Calu3 (cell line): ENCODE data around the gene LGI4. TPM values are rescaled to one million over a fixed set of nuclear protein-coding genes. Genes with fewer than 3 reads are reported as not detected.

ENCODE experiments used
- BruUV-seq: library from RNA; stranded (reverse); fragments of 400-500 nt; replicated peaks from 2 replicates; lab custom pipeline; 2021; lab: Mats Ljungman, UMichigan
- CTCF ChIA-PET: fragments of 300-600 bp; sonication (Branson Sonifier 250); formaldehyde crosslinking; loops from one replicate; lab custom pipeline; 2022; ENCODE audit warnings: antibody characterized with exemption; lab: Charles Lee
- DNase-seq: peaks from one replicate; pipeline ENCODE4 v3.0.0; 2022
- H3K27ac Mint-ChIP-seq: one replicate; pipeline ENCODE4 v1.8.0; 2022; ENCODE audit warnings: mixed read lengths; ENCODE audit not compliant: unreplicated experiment
- H3K27me3 Mint-ChIP-seq: one replicate; pipeline ENCODE4 v1.8.0; 2022; ENCODE audit warnings: mixed read lengths; ENCODE audit not compliant: unreplicated experiment
- H3K36me3 Mint-ChIP-seq: one replicate; pipeline ENCODE4 v1.8.0; 2022; ENCODE audit warnings: mild to moderate bottlenecking, moderate library complexity, mixed read lengths; ENCODE audit not compliant: insufficient read depth, unreplicated experiment
- H3K4me1 Mint-ChIP-seq: one replicate; pipeline ENCODE4 v1.8.0; 2022; ENCODE audit warnings: mild to moderate bottlenecking, low read depth, mixed read lengths; ENCODE audit not compliant: unreplicated experiment
- H3K4me3 Mint-ChIP-seq: one replicate; pipeline ENCODE4 v1.8.0; 2022; ENCODE audit warnings: mild to moderate bottlenecking, low read depth, moderate library complexity, mixed read lengths; ENCODE audit not compliant: unreplicated experiment
- H3K9me3 Mint-ChIP-seq: one replicate; pipeline ENCODE4 v1.8.0; 2022; ENCODE audit warnings: low read depth, mixed read lengths; ENCODE audit not compliant: unreplicated experiment
- CTCF ChIP-seq: fragments of 200-600 bp; IDR thresholded peaks from one replicate; pipeline ENCODE4 v1.8.0; 2022; ENCODE audit warnings: antibody characterized with exemption; ENCODE audit not compliant: unreplicated experiment
- intact Hi-C: fragments of 100-400 bp; cut with micrococcal nuclease; formaldehyde crosslinking; loops from one replicate; pipeline ENCODE4 v1.10.0; 2022; ENCODE audit not compliant: unreplicated experiment
- total RNA-seq: library from RNA; stranded (reverse); gene quantifications from 2 replicates; pipeline ENCODE4 v1.2.3, GENCODE V29; 2022

LGI4 gene
- total RNA-seq, 1 experiment from 2014 or later = 0.68 TPM

DNA sequence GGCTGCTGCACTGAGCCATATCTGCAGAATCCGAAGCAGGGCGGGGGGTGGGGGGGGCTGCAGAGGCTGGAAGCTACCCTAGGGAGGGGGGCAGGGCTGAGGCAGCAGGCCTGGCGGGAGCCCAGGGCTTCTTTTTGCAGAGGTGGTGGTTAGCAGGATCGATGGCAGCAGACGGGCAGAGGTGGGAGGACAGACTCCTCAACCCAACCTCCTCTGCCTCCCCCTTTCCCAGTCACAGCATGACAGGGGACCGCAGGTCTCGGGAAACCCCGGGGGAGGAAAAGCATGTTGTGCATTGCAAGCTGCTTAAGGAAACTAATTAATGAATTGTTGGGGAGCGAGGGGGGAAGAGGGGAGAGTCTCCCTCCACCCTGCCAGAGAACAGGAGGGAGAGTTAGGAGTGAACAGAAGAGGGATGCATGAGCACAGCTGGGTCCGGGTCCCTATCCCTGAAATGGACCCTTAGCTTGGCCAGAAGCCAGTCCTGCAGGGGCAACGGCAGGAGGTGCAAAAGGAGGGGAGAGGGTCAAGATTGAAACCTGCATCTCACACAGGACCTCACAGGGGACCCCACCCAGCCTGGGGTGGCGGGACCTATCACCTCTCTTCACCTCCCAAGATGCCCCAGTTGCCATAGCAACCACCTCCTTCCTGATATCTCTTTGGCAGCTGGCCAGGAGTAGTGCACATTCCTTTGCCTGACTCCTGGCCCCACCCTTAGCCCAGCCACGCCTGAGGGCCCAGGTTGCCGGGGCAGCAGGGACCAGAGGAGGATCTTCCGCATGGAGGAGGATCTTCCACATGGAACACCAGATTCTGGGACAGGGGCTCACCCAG, 10.0 kb upstream of the LGI4 start:
- Mint-ChIP-seq H3K9me3 (no peaks in the 10 kb centered on the region), H3K4me3 (peak overlapping the region; percentile 26), H3K27me3 (peaks cover 17% of the 10 kb centered on the region), H3K36me3 (peaks cover 22% of the 10 kb centered on the region), H3K4me1 (peaks cover 33% of the 10 kb centered on the region), H3K27ac (peak overlapping the region; percentile 89)
- no TSS peak for BruUV-seq
- intact Hi-C loops = loop anchor here (5.0 kb wide), 1 partner anchor 102 kb away; the partner anchor contains the start of gene LSR
- no peak for TF ChIP-seq CTCF
- peak; percentile 93 for DNase-seq
- CTCF ChIA-PET = interaction anchor here (0.5 to 1.1 kb wide), 3 partner anchors 9 to 90 kb away, joined by 3 to 5 read pairs (median 3); partner anchors contain the start of gene FXYD5

DNA sequence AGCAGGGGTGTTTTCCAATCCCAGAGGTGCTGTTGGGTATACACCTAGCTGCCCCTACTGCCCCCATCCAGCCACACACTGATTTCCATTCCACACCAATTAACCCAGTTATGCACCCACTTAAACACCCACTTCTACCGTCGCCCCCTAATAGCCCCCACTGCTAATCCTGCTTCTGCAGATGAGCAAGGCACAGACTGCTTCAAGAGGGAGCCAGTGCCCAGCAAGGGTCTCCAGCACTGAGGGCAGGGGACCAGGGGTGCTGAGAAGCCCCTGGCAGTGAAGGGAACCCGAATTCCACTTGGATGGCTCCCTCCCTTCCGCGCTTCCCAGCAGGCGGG, 9.4 kb upstream of the LGI4 start:
- Mint-ChIP-seq H3K27ac (peak overlapping the region; percentile 27), H3K4me1 (peaks cover 33% of the 10 kb centered on the region), H3K36me3 (peaks cover 22% of the 10 kb centered on the region), H3K4me3 (no peak overlapping the region), H3K27me3 (peaks cover 17% of the 10 kb centered on the region), H3K9me3 (no peaks in the 10 kb centered on the region)
- intact Hi-C loops = loop anchor here (5.0 kb wide), 1 partner anchor 103 kb away; the partner anchor contains the start of gene LSR
- TF ChIP-seq CTCF = no peak
- DNase-seq = no peak
- CTCF ChIA-PET = interaction anchor here (0.5 kb wide), 1 partner anchor 90 kb away, joined by 3 read pairs; no protein-coding TSS in a partner anchor
- no TSS peak for BruUV-seq

DNA sequence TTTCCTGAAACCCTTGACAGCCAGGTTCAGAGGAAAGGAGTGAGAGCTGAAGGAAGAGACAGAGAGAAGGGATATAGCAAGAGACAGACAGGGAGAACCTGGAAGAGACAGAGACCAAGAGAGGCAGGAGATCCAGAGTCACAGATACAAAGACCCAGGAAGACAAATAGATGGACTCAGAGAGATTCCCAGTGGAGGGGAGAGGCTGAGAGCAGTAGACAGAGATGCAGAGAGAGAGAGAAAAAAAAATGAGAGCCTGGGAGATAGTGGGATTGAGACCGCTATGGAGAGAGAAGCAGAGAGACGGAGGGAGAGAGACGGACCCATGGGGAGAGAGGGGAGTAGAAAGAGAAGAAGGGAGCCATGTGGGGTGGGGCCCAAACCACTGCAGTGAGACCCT, 9.0 kb upstream of the LGI4 start:
- H3K27ac Mint-ChIP-seq = peak overlapping the region; percentile 27
- no peak for TF ChIP-seq CTCF
- H3K36me3 Mint-ChIP-seq = peaks cover 24% of the 10 kb centered on the region
- H3K4me1 Mint-ChIP-seq = peaks cover 33% of the 10 kb centered on the region
- no peaks in the 10 kb centered on the region for H3K9me3 Mint-ChIP-seq
- H3K4me3 Mint-ChIP-seq = no peak overlapping the region
- CTCF ChIA-PET = no interaction called here
- no peak for DNase-seq
- H3K27me3 Mint-ChIP-seq = peaks cover 17% of the 10 kb centered on the region
- intact Hi-C loops = loop anchor here (5.0 kb wide), 1 partner anchor 103 kb away; the partner anchor contains the start of gene LSR
- no TSS peak for BruUV-seq

- BruUV-seq = no TSS peak
- H3K4me1 Mint-ChIP-seq = peaks cover 35% of the 10 kb centered on the region
- H3K9me3 Mint-ChIP-seq = no peaks in the 10 kb centered on the region
- H3K36me3 Mint-ChIP-seq = peaks cover 26% of the 10 kb centered on the region
- H3K27me3 Mint-ChIP-seq = peaks cover 17% of the 10 kb centered on the region
- CTCF ChIA-PET = interaction anchor here (0.6 kb wide), 1 partner anchor 34 kb away, joined by 3 read pairs; no protein-coding TSS in a partner anchor
- DNase-seq = no peak
- peak within 1 kb of the TSS; percentile 27 for H3K27ac Mint-ChIP-seq
- H3K4me3 Mint-ChIP-seq = peak within 1 kb of the TSS; percentile 48
- TF ChIP-seq CTCF = no peak
- intact Hi-C loops = loop anchor here (5.0 kb wide), 1 partner anchor 104 kb away; the partner anchor contains the start of gene LSR
Measured at GRCh38 chr19:35143231-35143715, 8.4 kb upstream of the LGI4 start, which contains the start of gene FXYD7. Gene FXYD7, plus strand, starts transcription at chr19:35143255. Its CDS starts 79 bp downstream, at chr19:35143334.
